ENCODE results near the gene DPEP1.

Gene DPEP1

GRCh38 chr16:89600427-89600826 is 13.0 kb upstream of the DPEP1 start:
- no peak for DNase-seq (ENCODE audit: low read depth)
- H3K4me3 ChIP-seq (ENCODE audit: low read length) = no peak overlapping the region

GRCh38 chr16:89600956-89601355 is 12.5 kb upstream of the DPEP1 start:
- DNase-seq (ENCODE audit: low read depth) = no peak
- H3K4me3 ChIP-seq (ENCODE audit: low read length) = no peak overlapping the region
- TF ChIP-seq CTCF (conservative IDR thresholded peaks at IDR 0.05; ENCODE audit: low read depth, low read length) = no peak

More at GRCh38 chr16:89600427-89600826, 13.0 kb upstream of the DPEP1 start:
- TF ChIP-seq CTCF (conservative IDR thresholded peaks at IDR 0.05; ENCODE audit: low read depth, low read length) = no peak

- no peak for DNase-seq (ENCODE audit: low read depth)
- no peak for TF ChIP-seq CTCF (conservative IDR thresholded peaks at IDR 0.05; ENCODE audit: low read depth, low read length)
- H3K4me3 ChIP-seq (ENCODE audit: low read length) = no peak overlapping the region
These were observed 11.6 kb upstream of the DPEP1 start for GRCh38 chr16:89601906-89602272.

- H3K4me3 ChIP-seq (ENCODE audit: low read length) = no peak overlapping the region
- no peak for TF ChIP-seq CTCF (conservative IDR thresholded peaks at IDR 0.05; ENCODE audit: low read depth, low read length)
- DNase-seq (ENCODE audit: low read depth) = peak; percentile 70
These were observed 11.0 kb upstream of the DPEP1 start for GRCh38 chr16:89602273-89602951.

GRCh38 chr16:89602952-89603590 is 10.4 kb upstream of the DPEP1 start:
- DNase-seq (ENCODE audit: low read depth) = no peak
- no peak overlapping the region for H3K4me3 ChIP-seq (ENCODE audit: low read length)
- TF ChIP-seq CTCF (conservative IDR thresholded peaks at IDR 0.05; ENCODE audit: low read depth, low read length) = peak; percentile 4

- no peak for TF ChIP-seq CTCF (conservative IDR thresholded peaks at IDR 0.05; ENCODE audit: low read depth, low read length)
- no peak for DNase-seq (ENCODE audit: low read depth)
- H3K4me3 ChIP-seq (ENCODE audit: low read length) = no peak overlapping the region
These were observed 8.7 kb upstream of the DPEP1 start for GRCh38 chr16:89604764-89605163.

All from retinal pigment epithelial cell (primary cell).